ENCODE measurements around the gene TLN1. TPM values are rescaled to one million over a fixed set of nuclear protein-coding genes. Genes with fewer than 3 reads are reported as not detected.

The TLN1 gene
- total RNA-seq, 5 donors from 2014 or later (not counting 1 experiment from before 2014, with no cell fraction given), result 229 to 366 (median 294) TPM

DNA sequence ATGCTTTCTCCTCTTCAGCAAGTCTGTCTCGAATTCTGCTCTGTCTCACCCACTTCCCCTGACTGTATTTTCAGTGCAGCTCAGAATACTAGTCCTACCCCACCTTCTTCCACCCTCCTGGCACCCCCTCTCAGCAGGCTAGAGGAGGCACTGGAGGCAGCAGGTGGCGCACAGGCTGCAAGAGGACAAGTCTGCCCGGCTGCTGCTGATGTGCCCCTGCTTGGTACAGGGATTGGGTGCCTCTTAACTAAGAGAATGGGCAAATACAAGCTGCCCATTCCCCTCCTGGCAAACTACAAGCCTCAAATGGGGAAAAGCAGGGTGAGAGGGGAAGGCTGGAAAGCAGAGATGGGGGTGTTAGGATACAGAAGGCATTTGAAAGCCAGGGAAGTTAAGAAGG, 5.1 kb downstream of the TLN1 start:
- ChIA-PET CTCF (interaction anchor here (0.6 to 2.5 kb wide), 6 partner anchors 21 to 123 kb away, joined by 3 to 10 read pairs (median 4); partner anchors contain the start of genes CCDC107 (in 1 of the 2), GBA2 (in 1 of the 2), RGP1 (in 1 of the 2) and RMRP (in 1 of the 2)), POLR2A (no interaction called here)
- Mint-ChIP-seq H3K36me3 (peaks cover 33% of the 10 kb centered on the region), H3K4me1 (peaks cover 3 to 7% (median 6%) of the 10 kb centered on the region in 3 donors), H3K27me3 (no peaks in the 10 kb centered on the region), H3K9me3 (no peaks in the 10 kb centered on the region), H3K4me3 (peak overlapping the region in 2 of 3 donors; percentile 26 to 34), H3K27ac (no peak overlapping the region)
- Histone ChIP-seq H3K27me3 (replicated peaks in 1 of 2; ENCODE audit: control insufficient read depth in 2 of 2, extremely low read depth in 1 of 2, insufficient read depth in 2 of 2, low read length in 1 of 2) (no peaks in the 10 kb centered on the region), H3K4me3 (ENCODE audit: control insufficient read depth in 1 of 2, extremely low read depth in 1 of 2, low read length in 1 of 2) (no peak overlapping the region), H3K9me3 (no peaks in the 10 kb centered on the region), H3K36me3 (ENCODE audit: control insufficient read depth in 2 of 2, extremely low read depth in 1 of 2, insufficient read depth in 1 of 2, low read length in 1 of 2) (peaks cover 18 to 46% of the 10 kb centered on the region in 2 donors), H3K27ac (ENCODE audit: low read length) (peak overlapping the region; percentile 33), H3K4me1 (ENCODE audit: control insufficient read depth in 1 of 2, extremely low read depth in 1 of 2, insufficient read depth in 2 of 2, low read length in 2 of 2) (peaks cover 43 to 54% of the 10 kb centered on the region in 2 experiments)
- 0% methylated on average over 1 of the region's 3 CpGs for WGBS (ENCODE audit: insufficient coverage)
- DNase-seq, result peak in 32 of 35 experiments; percentile 23 to 68 (median 45)
- peak; percentile 61 to 72 (median 64) for ATAC-seq (replicated peaks in 1 of 4)

DNA sequence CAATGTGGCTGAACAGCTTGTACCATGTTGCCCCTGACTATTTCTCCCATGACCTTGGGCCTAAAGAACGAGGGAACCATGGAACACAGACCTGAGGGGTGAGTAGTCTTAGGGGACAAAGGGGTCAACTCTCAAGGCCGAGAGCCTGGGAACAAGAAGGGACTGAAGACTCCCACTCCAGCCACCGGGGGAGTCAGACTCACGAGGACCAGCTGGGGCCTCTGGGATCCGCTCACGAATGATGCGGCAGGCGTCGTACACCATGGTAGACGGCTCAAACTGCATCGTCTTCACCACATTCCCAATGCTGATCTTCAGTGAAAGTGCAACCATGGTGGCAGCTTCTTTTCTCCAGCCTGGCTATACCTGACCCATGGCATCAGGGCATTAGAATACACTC, 6.6 kb downstream of the TLN1 start:
- Mint-ChIP-seq H3K4me1 (peaks cover 3 to 13% (median 7%) of the 10 kb centered on the region in 3 donors), H3K27me3 (no peaks in the 10 kb centered on the region), H3K27ac (no peak overlapping the region), H3K4me3 (no peak overlapping the region), H3K36me3 (peaks cover 41% of the 10 kb centered on the region), H3K9me3 (no peaks in the 10 kb centered on the region)
- DNase-seq (no peak), ATAC-seq (replicated peaks in 1 of 4) (no peak)
- CTCF ChIA-PET, result interaction anchor here in 1 of 2 donors (0.9 to 1.5 kb wide), 2 partner anchors 69 to 122 kb away, joined by 3 to 4 read pairs; no protein-coding TSS in a partner anchor
- Histone ChIP-seq H3K36me3 (ENCODE audit: control insufficient read depth in 2 of 2, extremely low read depth in 1 of 2, insufficient read depth in 1 of 2, low read length in 1 of 2) (peaks cover 20 to 61% of the 10 kb centered on the region in 2 donors), H3K27ac (ENCODE audit: low read length) (no peak overlapping the region), H3K4me3 (ENCODE audit: control insufficient read depth in 1 of 2, extremely low read depth in 1 of 2, low read length in 1 of 2) (no peak overlapping the region), H3K4me1 (ENCODE audit: control insufficient read depth in 1 of 2, extremely low read depth in 1 of 2, insufficient read depth in 2 of 2, low read length in 2 of 2) (peaks cover 34 to 42% of the 10 kb centered on the region in 2 experiments), H3K9me3 (no peaks in the 10 kb centered on the region), H3K27me3 (replicated peaks in 1 of 2; ENCODE audit: control insufficient read depth in 2 of 2, extremely low read depth in 1 of 2, insufficient read depth in 2 of 2, low read length in 1 of 2) (no peaks in the 10 kb centered on the region)
- POLR2A ChIA-PET, result interaction anchor here in 1 of 2 donors (0.5 kb wide), 1 partner anchor 1649 kb away, joined by 4 read pairs; no protein-coding TSS in a partner anchor
- WGBS (ENCODE audit: insufficient coverage), result 98% methylated on average over 10 of the region's 11 CpGs

DNA sequence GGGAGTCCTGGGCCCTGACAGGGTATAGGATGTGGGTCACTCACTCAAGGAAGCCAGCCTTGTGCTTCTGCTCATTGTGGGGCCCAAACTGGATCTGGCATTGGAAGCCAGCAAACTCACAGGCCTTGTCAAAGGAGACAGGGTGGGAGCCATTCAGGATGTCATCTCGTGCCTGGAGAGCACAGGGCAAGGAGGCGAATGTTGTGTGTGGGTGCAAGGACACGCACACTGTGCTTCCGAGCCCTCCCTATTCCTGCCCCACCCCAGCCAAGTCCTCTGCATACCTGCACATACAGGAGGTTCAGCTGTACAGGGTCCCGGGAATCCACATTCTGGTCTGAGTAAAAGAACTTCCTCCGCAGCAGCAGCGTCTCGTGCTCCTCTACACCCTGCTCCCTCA, 8.1 kb downstream of the TLN1 start:
- peaks cover 50% of the 10 kb centered on the region for H3K36me3 Mint-ChIP-seq
- DNase-seq (no peak), ATAC-seq (replicated peaks in 1 of 4) (no peak)
- Histone ChIP-seq H3K4me1 (ENCODE audit: control insufficient read depth in 1 of 2, extremely low read depth in 1 of 2, insufficient read depth in 2 of 2, low read length in 2 of 2) (peaks cover 20 to 27% of the 10 kb centered on the region in 2 experiments), H3K27ac (ENCODE audit: low read length) (no peak overlapping the region), H3K9me3 (no peaks in the 10 kb centered on the region), H3K36me3 (ENCODE audit: control insufficient read depth in 2 of 2, extremely low read depth in 1 of 2, insufficient read depth in 1 of 2, low read length in 1 of 2) (peaks cover 32 to 76% of the 10 kb centered on the region in 2 donors), H3K27me3 (replicated peaks in 1 of 2; ENCODE audit: control insufficient read depth in 2 of 2, extremely low read depth in 1 of 2, insufficient read depth in 2 of 2, low read length in 1 of 2) (no peaks in the 10 kb centered on the region), H3K4me3 (ENCODE audit: control insufficient read depth in 1 of 2, extremely low read depth in 1 of 2, low read length in 1 of 2) (no peak overlapping the region)
- no peaks in the 10 kb centered on the region for H3K27me3 Mint-ChIP-seq
- ChIA-PET CTCF (no interaction called here), POLR2A (no interaction called here)
- H3K4me3 Mint-ChIP-seq, result no peak overlapping the region
- H3K4me1 Mint-ChIP-seq, result peaks cover 6 to 13% (median 7%) of the 10 kb centered on the region in 3 donors
- WGBS (ENCODE audit: insufficient coverage), result 100% methylated on average over 4 of the region's 8 CpGs
- no peaks in the 10 kb centered on the region for H3K9me3 Mint-ChIP-seq
- no peak overlapping the region for H3K27ac Mint-ChIP-seq

DNA sequence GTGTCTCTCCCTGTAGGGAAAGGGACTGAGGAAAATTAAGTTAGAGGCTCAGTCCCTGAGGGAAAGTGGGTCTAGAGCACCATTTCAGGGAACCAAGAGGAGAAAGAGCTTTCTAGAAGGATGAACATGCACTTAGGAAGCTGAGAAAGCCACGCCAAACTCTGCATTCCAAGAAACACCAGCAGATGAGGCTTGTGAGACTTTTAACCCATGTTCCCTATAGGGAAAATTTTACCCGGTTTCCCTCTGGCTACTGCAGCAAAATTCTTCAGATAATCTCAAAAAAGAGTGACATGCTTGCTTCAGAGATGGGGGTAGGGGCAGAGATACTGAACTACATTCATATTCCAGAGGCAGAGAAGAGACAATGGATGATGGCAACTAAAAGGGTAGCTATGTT, 8.6 kb downstream of the TLN1 start:
- DNase-seq, result no peak
- Histone ChIP-seq H3K4me1 (ENCODE audit: control insufficient read depth in 1 of 2, extremely low read depth in 1 of 2, insufficient read depth in 2 of 2, low read length in 2 of 2) (peaks cover 16 to 23% of the 10 kb centered on the region in 2 experiments), H3K27ac (ENCODE audit: low read length) (no peak overlapping the region), H3K4me3 (ENCODE audit: control insufficient read depth in 1 of 2, extremely low read depth in 1 of 2, low read length in 1 of 2) (no peak overlapping the region), H3K27me3 (replicated peaks in 1 of 2; ENCODE audit: control insufficient read depth in 2 of 2, extremely low read depth in 1 of 2, insufficient read depth in 2 of 2, low read length in 1 of 2) (no peaks in the 10 kb centered on the region), H3K36me3 (ENCODE audit: control insufficient read depth in 2 of 2, extremely low read depth in 1 of 2, insufficient read depth in 1 of 2, low read length in 1 of 2) (peaks cover 33 to 81% of the 10 kb centered on the region in 2 donors), H3K9me3 (no peaks in the 10 kb centered on the region)
- Mint-ChIP-seq H3K36me3 (peaks cover 52% of the 10 kb centered on the region), H3K4me3 (no peak overlapping the region), H3K4me1 (peaks cover 6 to 13% (median 7%) of the 10 kb centered on the region in 3 donors), H3K27ac (no peak overlapping the region), H3K27me3 (no peaks in the 10 kb centered on the region), H3K9me3 (no peaks in the 10 kb centered on the region)
- POLR2A ChIA-PET, result no interaction called here
- CTCF ChIA-PET, result no interaction called here
- no CpG with 5 or more reads among the region's 2 CpGs for WGBS (ENCODE audit: insufficient coverage)
- ATAC-seq (replicated peaks in 1 of 4), result no peak

DNA sequence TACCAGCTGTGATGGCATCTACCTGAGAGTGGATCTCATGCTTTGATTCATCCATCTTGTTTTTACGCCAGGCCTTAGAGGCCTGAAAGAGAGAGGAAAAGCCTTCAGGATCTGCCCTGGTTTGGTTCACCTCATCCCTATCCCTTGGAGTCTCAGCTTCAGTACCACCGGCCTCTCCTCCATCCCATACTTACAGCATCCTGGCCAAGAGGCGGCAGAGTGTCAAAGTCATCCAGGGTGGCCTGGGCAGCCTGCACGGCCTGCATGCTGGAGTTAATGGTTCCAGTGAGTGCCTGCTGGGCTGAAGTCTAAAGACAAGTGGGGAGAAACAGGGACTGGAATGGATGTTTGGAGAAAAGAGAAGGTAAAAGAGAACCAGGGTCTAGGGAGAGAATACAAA, 12.4 kb downstream of the TLN1 start:
- Histone ChIP-seq H3K9me3 (no peaks in the 10 kb centered on the region), H3K4me3 (ENCODE audit: control insufficient read depth in 1 of 2, extremely low read depth in 1 of 2, low read length in 1 of 2) (no peak overlapping the region), H3K27me3 (replicated peaks in 1 of 2; ENCODE audit: control insufficient read depth in 2 of 2, extremely low read depth in 1 of 2, insufficient read depth in 2 of 2, low read length in 1 of 2) (no peaks in the 10 kb centered on the region), H3K4me1 (ENCODE audit: control insufficient read depth in 1 of 2, extremely low read depth in 1 of 2, insufficient read depth in 2 of 2, low read length in 2 of 2) (no peaks in the 10 kb centered on the region), H3K27ac (ENCODE audit: low read length) (no peak overlapping the region), H3K36me3 (ENCODE audit: control insufficient read depth in 2 of 2, extremely low read depth in 1 of 2, insufficient read depth in 1 of 2, low read length in 1 of 2) (peaks cover 51 to 100% of the 10 kb centered on the region in 2 donors)
- ChIA-PET POLR2A (no interaction called here), CTCF (interaction anchor here in 1 of 2 donors (0.5 kb wide), 1 partner anchor 70 kb away, joined by 4 read pairs; no protein-coding TSS in a partner anchor)
- Mint-ChIP-seq H3K9me3 (no peaks in the 10 kb centered on the region), H3K27ac (no peak overlapping the region), H3K4me1 (peaks cover 0 to 13% (median 3%) of the 10 kb centered on the region in 3 donors), H3K36me3 (peaks cover 70% of the 10 kb centered on the region), H3K27me3 (no peaks in the 10 kb centered on the region), H3K4me3 (no peak overlapping the region)
- ATAC-seq (replicated peaks in 1 of 4), result no peak
- WGBS (ENCODE audit: insufficient coverage), result 100% methylated on average over 1 of the region's 4 CpGs
- no peak for DNase-seq

DNA sequence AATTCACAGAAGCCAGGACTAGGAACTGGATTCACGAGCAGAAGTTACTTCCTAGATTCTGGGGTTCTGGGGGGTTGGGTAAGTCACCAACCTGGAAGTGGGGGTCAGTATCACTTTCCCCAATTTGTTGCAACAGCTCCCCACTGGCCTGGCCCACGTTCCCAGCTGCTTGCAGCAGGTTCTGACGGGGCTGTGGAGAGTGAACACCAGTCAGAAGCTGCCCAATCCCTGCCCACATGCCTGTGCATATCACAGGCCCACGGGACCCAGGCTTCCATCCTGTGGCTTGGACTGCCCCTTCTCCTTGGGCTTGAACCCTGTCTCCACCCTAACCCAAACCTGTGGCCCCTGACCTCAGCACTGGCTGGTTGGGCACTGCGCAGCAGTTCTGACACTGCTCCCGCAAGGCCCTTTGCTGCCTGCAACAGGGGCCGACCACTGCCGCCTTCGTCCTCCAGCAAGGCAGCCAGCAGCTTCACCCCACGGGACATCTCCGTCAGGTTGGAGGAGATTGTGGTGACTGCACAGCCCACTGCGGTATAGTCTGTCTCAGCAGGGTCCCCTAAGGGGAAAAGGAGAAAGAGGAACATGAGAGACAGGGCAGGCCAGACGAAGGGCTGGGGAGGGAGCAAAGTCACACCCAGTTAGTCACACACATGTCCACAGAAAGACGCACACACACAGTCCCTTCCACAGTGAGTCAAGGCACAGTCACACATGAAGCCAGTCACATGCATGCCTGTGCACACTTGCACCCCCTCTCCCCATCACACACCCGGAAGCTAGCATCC, 13.1 kb downstream of the TLN1 start:
- no peak for ATAC-seq (replicated peaks in 1 of 4)
- Histone ChIP-seq H3K4me3 (ENCODE audit: control insufficient read depth in 1 of 2, extremely low read depth in 1 of 2, low read length in 1 of 2) (no peak overlapping the region), H3K4me1 (ENCODE audit: control insufficient read depth in 1 of 2, extremely low read depth in 1 of 2, insufficient read depth in 2 of 2, low read length in 2 of 2) (no peaks in the 10 kb centered on the region), H3K27me3 (replicated peaks in 1 of 2; ENCODE audit: control insufficient read depth in 2 of 2, extremely low read depth in 1 of 2, insufficient read depth in 2 of 2, low read length in 1 of 2) (no peaks in the 10 kb centered on the region), H3K27ac (ENCODE audit: low read length) (no peak overlapping the region), H3K9me3 (no peaks in the 10 kb centered on the region), H3K36me3 (ENCODE audit: control insufficient read depth in 2 of 2, extremely low read depth in 1 of 2, insufficient read depth in 1 of 2, low read length in 1 of 2) (peaks cover 51 to 100% of the 10 kb centered on the region in 2 donors)
- no peaks in the 10 kb centered on the region for H3K9me3 Mint-ChIP-seq
- no peak overlapping the region for H3K4me3 Mint-ChIP-seq
- ChIA-PET CTCF (no interaction called here), POLR2A (no interaction called here)
- H3K27ac Mint-ChIP-seq, result no peak overlapping the region
- peak in 1 of 35 experiments; percentile 9 for DNase-seq
- H3K27me3 Mint-ChIP-seq, result no peaks in the 10 kb centered on the region
- H3K36me3 Mint-ChIP-seq, result peaks cover 70% of the 10 kb centered on the region
- peaks cover 0 to 13% (median 3%) of the 10 kb centered on the region in 3 donors for H3K4me1 Mint-ChIP-seq
- WGBS (ENCODE audit: insufficient coverage), result 92% methylated on average over 10 of the region's 15 CpGs
